IMR-90 (cell line): Measurements from ENCODE around the gene FKBP4. TPM values are rescaled to one million over a fixed set of nuclear protein-coding genes. Genes with fewer than 3 reads are reported as not detected.

Experiments
- ATAC-seq: fragments of 200-7000 bp; cut with Tn5 transposase; 2 replicates; pipeline ENCODE4 v1.9.1; 2020; ENCODE audit warnings: low read depth, mild to moderate bottlenecking, moderate library complexity
- BruUV-seq: library from RNA; stranded (reverse); fragments of 400-500 nt; replicated peaks from 2 replicates; lab custom pipeline; 2021; lab: Mats Ljungman, UMichigan
- CTCF ChIA-PET: fragments of 300-600 bp; formaldehyde crosslinking; extraction: SDS; loops from one replicate; lab custom pipeline; 2021; ENCODE audit warnings: antibody characterized with exemption; lab: Yijun Ruan, JAX
- POLR2A ChIA-PET: fragments of 300-600 bp; sonication (Branson Sonifier 250); formaldehyde crosslinking; loops from one replicate; lab custom pipeline; 2022; ENCODE audit warnings: antibody characterized with exemption; ENCODE audit not compliant: unreplicated experiment; lab: Charles Lee
- DNase-seq: peaks from one replicate; pipeline ENCODE4 v3.0.0; 2013
- H2AFZ ChIP-seq: replicated peaks from 2 replicates; pipeline ENCODE3; 2013; ENCODE audit warnings: low read length, mild to moderate bottlenecking; ENCODE audit not compliant: poor library complexity
- H2AK5ac ChIP-seq: 2 replicates; pipeline ENCODE4 v1.6.1; 2013; ENCODE audit warnings: low read depth, low read length, inconsistent platforms
- H2AK9ac ChIP-seq: replicated peaks from 2 replicates; pipeline ENCODE3; 2013; ENCODE audit warnings: mild to moderate bottlenecking, low read depth, low read length, moderate library complexity; ENCODE audit not compliant: poor library complexity
- H2BK120ac ChIP-seq: 2 replicates; pipeline ENCODE4 v1.6.1; 2013; ENCODE audit warnings: low read depth, low read length, inconsistent platforms
- H2BK15ac ChIP-seq: 3 replicates; pipeline ENCODE4 v1.6.1; 2013; ENCODE audit warnings: low read depth, low read length, inconsistent platforms
- H2BK20ac ChIP-seq: 2 replicates; pipeline ENCODE4 v1.6.1; 2013; ENCODE audit warnings: low read depth, mild to moderate bottlenecking, inconsistent platforms, low read length, moderate library complexity
- H2BK5ac ChIP-seq: 2 replicates; pipeline ENCODE4 v1.6.1; 2013; ENCODE audit warnings: mild to moderate bottlenecking, low read depth, low read length, inconsistent platforms; ENCODE audit not compliant: poor library complexity, severe bottlenecking
- H3K14ac ChIP-seq: replicated peaks from 2 replicates; pipeline ENCODE4 v1.6.1; 2013; ENCODE audit warnings: low read depth, low read length, inconsistent platforms
- H3K18ac ChIP-seq: 2 replicates; pipeline ENCODE4 v1.6.1; 2013; ENCODE audit warnings: low read depth, low read length, control low read depth
- H3K23ac ChIP-seq: 2 replicates; pipeline ENCODE4 v1.6.1; 2013; ENCODE audit warnings: low read depth, low read length, inconsistent platforms
- H3K27ac ChIP-seq: 2 replicates; pipeline ENCODE4 v1.5.1; 2013; ENCODE audit warnings: mild to moderate bottlenecking, control low read depth, low read length; ENCODE audit not compliant: insufficient read depth
- H3K27me3 ChIP-seq: 2 replicates; pipeline ENCODE4 v1.6.1; 2013; ENCODE audit warnings: low read length; ENCODE audit not compliant: control insufficient read depth, insufficient read depth
- H3K36me3 ChIP-seq: 2 replicates; pipeline ENCODE4 v1.6.1; 2013; ENCODE audit warnings: low read length, mixed read lengths; ENCODE audit not compliant: control insufficient read depth, insufficient read depth
- H3K4ac ChIP-seq: 2 replicates; pipeline ENCODE4 v1.6.1; 2013; ENCODE audit warnings: low read depth, low read length, inconsistent platforms
- H3K4me1 ChIP-seq: 2 replicates; pipeline ENCODE4 v1.6.1; 2013; ENCODE audit warnings: low read length, mixed read lengths; ENCODE audit not compliant: control insufficient read depth, insufficient read depth
- H3K4me2 ChIP-seq: 2 replicates; pipeline ENCODE4 v1.6.1; 2013; ENCODE audit warnings: low read depth, mild to moderate bottlenecking, control low read depth, low read length, moderate library complexity
- H3K4me3 ChIP-seq: 2 replicates; pipeline ENCODE4 v1.5.1; 2013; ENCODE audit warnings: low read depth, mild to moderate bottlenecking, control low read depth, low read length, moderate library complexity; ENCODE audit not compliant: insufficient read depth
- H3K56ac ChIP-seq: 2 replicates; pipeline ENCODE4 v1.6.1; 2013; ENCODE audit warnings: low read length, inconsistent platforms; ENCODE audit not compliant: insufficient read depth; ENCODE audit errors: extremely low read depth
- H3K79me1 ChIP-seq, 2 experiments: 2 replicates each; pipeline ENCODE4 v1.6.1; 2013; ENCODE audit warnings: low read length in 2 of 2, inconsistent platforms in 1 of 2, low read depth in 1 of 2
- H3K9ac ChIP-seq: 2 replicates; pipeline ENCODE4 v1.6.1; 2013; ENCODE audit warnings: low read depth, low read length, control low read depth
- H3K9me1 ChIP-seq: 2 replicates; pipeline ENCODE4 v1.6.1; 2013; ENCODE audit warnings: low read length, inconsistent platforms; ENCODE audit not compliant: insufficient read depth
- H3K9me3 ChIP-seq: 2 replicates; pipeline ENCODE4 v1.6.1; 2013; ENCODE audit warnings: low read length; ENCODE audit not compliant: control insufficient read depth, insufficient read depth
- H4K20me1 ChIP-seq: 2 replicates; pipeline ENCODE4 v1.6.1; 2013; ENCODE audit warnings: low read length, inconsistent platforms; ENCODE audit not compliant: insufficient read depth
- H4K5ac ChIP-seq: 2 replicates; pipeline ENCODE4 v1.6.1; 2013; ENCODE audit warnings: mild to moderate bottlenecking, low read depth, low read length, control low read depth
- H4K8ac ChIP-seq, 2 experiments: 2 replicates each; pipeline ENCODE4 v1.6.1; 2013; ENCODE audit warnings: low read depth in 2 of 2, low read length in 2 of 2, control low read depth in 1 of 2, inconsistent platforms in 1 of 2
- H4K91ac ChIP-seq: 2 replicates; pipeline ENCODE4 v1.6.1; 2013; ENCODE audit warnings: low read depth, low read length, inconsistent platforms; ENCODE audit not compliant: insufficient read depth
- NFE2L2 ChIP-seq: fragments of 150-350 bp; IDR thresholded peaks from 2 replicates; pipeline ENCODE4 v1.6.1; 2016; ENCODE audit warnings: low read depth, mild to moderate bottlenecking, low read length
- WGBS, 2 experiments: methylation state at CpG; one replicate each; pipeline versions ENCODE4 v1.1.5 to v1.1.7; 2013; ENCODE audit warnings: missing lambda C conversion rate in 2 of 2; ENCODE audit not compliant: insufficient read length in 1 of 2; ENCODE audit errors: extremely low coverage in 2 of 2; 5-methylcytosine and 5-hydroxymethylcytosine counted together
- dilution Hi-C: fragments of 300-500 bp; cut with HindIII; formaldehyde crosslinking; loops from one replicate; pipeline ENCODE4 v1.14.3; 2018; ENCODE audit warnings: low sequenced_read_pairs; ENCODE audit not compliant: unreplicated experiment
- in situ Hi-C: fragments of 300-500 bp; cut with MboI; formaldehyde crosslinking; loops from 3 replicates; pipeline ENCODE4 v1.14.3; 2019; ENCODE audit warnings: low sequenced_read_pairs, inconsistent platforms, mixed read lengths
- intact Hi-C: fragments of 100-400 bp; cut with micrococcal nuclease; formaldehyde crosslinking; loops from 2 replicates; pipeline ENCODE4 v1.10.0; 2022
- polyA plus RNA-seq, 3 experiments: library from polyadenylated mRNA; depleted of rRNA; stranded (reverse); fragments of >200 nt; gene quantifications; 2 replicates each; pipeline ENCODE4 v1.2.3, GENCODE V29; 2012; ENCODE audit warnings: low replicate concordance in 1 of 3
- total RNA-seq: library from RNA; depleted of rRNA; stranded (reverse); fragments of >200 nt; gene quantifications from 2 replicates; pipeline ENCODE4 v1.2.3, GENCODE V29; 2012

The FKBP4 gene
- total and polyA plus RNA-seq, 2 of the 4 experiments (the other 2 are of a cell fraction): 35.7 to 36.0 TPM

DNA sequence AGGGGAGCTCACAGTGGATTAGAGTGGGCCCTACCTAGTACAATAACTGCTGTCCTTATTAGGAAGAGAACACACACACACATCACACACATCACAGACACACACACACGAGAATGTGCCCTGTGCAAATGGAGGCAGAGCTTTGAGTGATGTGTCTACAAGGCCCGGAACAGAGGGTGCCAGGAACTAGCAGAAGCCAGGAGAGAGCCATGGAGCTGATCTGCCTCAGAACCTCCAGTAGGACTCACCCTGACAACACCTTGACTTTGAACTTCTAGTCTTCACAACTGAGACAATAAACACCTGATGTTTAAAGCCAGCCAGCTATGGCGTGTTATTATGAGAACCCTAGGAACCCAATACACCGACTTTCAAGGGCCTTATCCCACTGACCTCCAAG is 29.7 kb upstream of the FKBP4 start:
- WGBS, 2 experiments: no CpG with 5 or more reads among the region's 4 CpGs
- CTCF ChIA-PET: no interaction called here
- H3K56ac ChIP-seq: no peak overlapping the region

More for the DNA sequence above, 29.7 kb upstream of the FKBP4 start:
- no peak overlapping the region for H3K4me2 ChIP-seq
- H4K8ac ChIP-seq: no peak overlapping the region
- no peak overlapping the region for H4K91ac ChIP-seq
- H4K5ac ChIP-seq: no peak overlapping the region
- no peak overlapping the region for H3K23ac ChIP-seq
- no peak overlapping the region for H3K14ac ChIP-seq
- H3K36me3 ChIP-seq: no peaks in the 10 kb centered on the region
- no peak for TF ChIP-seq NFE2L2
- no peak overlapping the region for H2BK120ac ChIP-seq
- no peak overlapping the region for H2AK9ac ChIP-seq
- POLR2A ChIA-PET: interaction anchor here (0.6 kb wide), 1 partner anchor 226 kb away, joined by 13 read pairs; no protein-coding TSS in a partner anchor
- no peak overlapping the region for H2AK5ac ChIP-seq
- no peaks in the 10 kb centered on the region for H3K9me3 ChIP-seq
- no peak overlapping the region for H2BK15ac ChIP-seq
- peaks cover 5% of the 10 kb centered on the region; the same call in 1 of the 2 replicates for H3K9me1 ChIP-seq
- intact Hi-C loops (no loop called here), dilution Hi-C loops (no loop called here), in situ Hi-C loops (no loop called here)
- no peaks in the 10 kb centered on the region for H3K79me1 ChIP-seq
- ATAC-seq (no peak), DNase-seq (no peak)
- H3K27me3 ChIP-seq: peaks cover 43% of the 10 kb centered on the region
- H3K18ac ChIP-seq: no peak overlapping the region
- H3K4me1 ChIP-seq: no peaks in the 10 kb centered on the region
- no peak overlapping the region for H2AFZ ChIP-seq
- no peaks in the 10 kb centered on the region for H4K20me1 ChIP-seq
- no peak overlapping the region for H3K4me3 ChIP-seq
- no peak overlapping the region for H2BK5ac ChIP-seq
- no peak overlapping the region for H2BK20ac ChIP-seq
- H3K9ac ChIP-seq: no peak overlapping the region
- no TSS peak for BruUV-seq
- no peak overlapping the region for H3K4ac ChIP-seq
- H3K27ac ChIP-seq: no peak overlapping the region
